ENCODE data around the gene DNAJC5. TPM values are rescaled to one million over a fixed set of nuclear protein-coding genes. Genes with fewer than 3 reads are reported as not detected.
"Not testable (repeated sequence)": the region's sequence is repeated elsewhere in the genome, so short reads cannot be mapped to it uniquely, and the experiment has no call there.

DNAJC5 gene
- total and polyA plus RNA-seq, 7 donors: 13.1 to 33.6 (median 20.9) TPM

- no peaks in the 10 kb centered on the region for H3K9me3 ChIP-seq
- peaks cover 3 to 26% of the 10 kb centered on the region in 2 donors for H3K36me3 ChIP-seq (ENCODE audit: insufficient read depth in 1 of 2, low read depth in 1 of 2)
- DNase-seq: no peak
- peak; percentile 3 for TF ChIP-seq CTCF (IDR thresholded peaks at IDR 0.05)
- WGBS, 3 donors: 1% methylated on average over 25 of the region's 25 CpGs
- intact Hi-C loops (cut with DNase I): loop anchor here in 1 of 2 donors (1.0 kb wide), 1 partner anchor 78 kb away; no protein-coding TSS in a partner anchor
- no peak for ATAC-seq
- peak overlapping the region; percentile 96 for H3K27ac ChIP-seq
- peaks cover 14% of the 10 kb centered on the region for H3K4me1 ChIP-seq
- H3K4me3 ChIP-seq: peak overlapping the region; percentile 99
- H3K27me3 ChIP-seq (ENCODE audit: insufficient read depth in 3 of 3, low read length in 2 of 3): no peaks in the 10 kb centered on the region
These were observed 30.4 kb upstream of the DNAJC5 start for GRCh38 chr20:63864545-63864977.

GRCh38 chr20:63864978-63865640 is 29.8 kb upstream of the DNAJC5 start, which contains the start of gene TPD52L2:
TPD52L2 (plus strand) TSS chr20:63865270; CDS start chr20:63865366, 96 bp downstream.
- ATAC-seq: peak; percentile 94 to 97 (median 94)
- DNase-seq: peak; percentile 99
- H3K4me1 ChIP-seq: peaks cover 14% of the 10 kb centered on the region
- intact Hi-C loops (cut with DNase I): loop anchor here in 1 of 2 donors (1.0 kb wide), 1 partner anchor 79 kb away; no protein-coding TSS in a partner anchor
- peak within 1 kb of the TSS; percentile 99 for H3K4me3 ChIP-seq
- 0% methylated on average over 45 to 68 of the region's 68 CpGs for WGBS, 3 donors
- TF ChIP-seq CTCF (IDR thresholded peaks at IDR 0.05): no peak
- H3K9me3 ChIP-seq: no peaks in the 10 kb centered on the region
- peak within 1 kb of the TSS; percentile 96 for H3K27ac ChIP-seq
- H3K27me3 ChIP-seq (ENCODE audit: insufficient read depth in 3 of 3, low read length in 2 of 3): no peaks in the 10 kb centered on the region
- peaks cover 3 to 32% of the 10 kb centered on the region in 2 donors for H3K36me3 ChIP-seq (ENCODE audit: insufficient read depth in 1 of 2, low read depth in 1 of 2)

GRCh38 chr20:63867042-63867441 is 27.9 kb upstream of the DNAJC5 start:
- H3K9me3 ChIP-seq; DNase-seq; H3K27ac ChIP-seq; intact Hi-C loops (cut with DNase I); ATAC-seq; H3K27me3 ChIP-seq (ENCODE audit: insufficient read depth in 3 of 3, low read length in 2 of 3); H3K4me3 ChIP-seq: not testable (repeated sequence)
- WGBS, 3 donors: 91 to 94% (median 94%) methylated on average over 13 of the region's 13 CpGs
- H3K36me3 ChIP-seq (ENCODE audit: insufficient read depth in 1 of 2, low read depth in 1 of 2): peaks cover 0 to 49% of the 10 kb centered on the region in 2 donors
- peaks cover 14% of the 10 kb centered on the region for H3K4me1 ChIP-seq

GRCh38 chr20:63868264-63868663 is 26.7 kb upstream of the DNAJC5 start:
- no peak for DNase-seq
- ATAC-seq: no peak
- Histone ChIP-seq H3K27me3 (ENCODE audit: insufficient read depth in 3 of 3, low read length in 2 of 3) (no peaks in the 10 kb centered on the region), H3K27ac (no peak overlapping the region), H3K9me3 (no peaks in the 10 kb centered on the region), H3K36me3 (ENCODE audit: insufficient read depth in 1 of 2, low read depth in 1 of 2) (peaks cover 0 to 55% of the 10 kb centered on the region in 2 donors), H3K4me3 (no peak overlapping the region), H3K4me1 (peaks cover 14% of the 10 kb centered on the region)
- no peak for TF ChIP-seq CTCF (IDR thresholded peaks at IDR 0.05)
- intact Hi-C loops (cut with DNase I): no loop called here
- 91 to 93% (median 91%) methylated on average over 5 of the region's 5 CpGs for WGBS, 3 donors

- H3K4me3 ChIP-seq: no peak overlapping the region
- H3K27me3 ChIP-seq (ENCODE audit: insufficient read depth in 3 of 3, low read length in 2 of 3): no peaks in the 10 kb centered on the region
- 75 to 86% (median 77%) methylated on average over 14 of the region's 14 CpGs for WGBS, 3 donors
- H3K4me1 ChIP-seq: peaks cover 9% of the 10 kb centered on the region
- no peaks in the 10 kb centered on the region for H3K9me3 ChIP-seq
- peaks cover 0 to 87% of the 10 kb centered on the region in 2 donors for H3K36me3 ChIP-seq (ENCODE audit: insufficient read depth in 1 of 2, low read depth in 1 of 2)
- DNase-seq: peak in 1 of 2 donors; percentile 43
- TF ChIP-seq CTCF (IDR thresholded peaks at IDR 0.05): no peak
- intact Hi-C loops (cut with DNase I): no loop called here
- ATAC-seq: peak; percentile 33 to 57 (median 43)
- peak overlapping the region; percentile 66 for H3K27ac ChIP-seq
These were observed 21.4 kb upstream of the DNAJC5 start for GRCh38 chr20:63873477-63873971.

GRCh38 chr20:63874241-63874640 is 20.7 kb upstream of the DNAJC5 start:
- H3K27me3 ChIP-seq (ENCODE audit: insufficient read depth in 3 of 3, low read length in 2 of 3); H3K9me3 ChIP-seq; H3K27ac ChIP-seq; intact Hi-C loops (cut with DNase I); H3K4me3 ChIP-seq; ATAC-seq: not testable (repeated sequence)
- Histone ChIP-seq H3K36me3 (ENCODE audit: insufficient read depth in 1 of 2, low read depth in 1 of 2) (peaks cover 0 to 80% of the 10 kb centered on the region in 2 donors), H3K4me1 (peaks cover 12% of the 10 kb centered on the region)
- 89 to 96% (median 91%) methylated on average over 7 of the region's 7 CpGs for WGBS, 3 donors
- DNase-seq: peak in 1 of 2 donors; percentile 13

Data from psoas muscle (tissue), 8 donors.